ENCODE results near the gene FBXL16.

Gene FBXL16

DNA sequence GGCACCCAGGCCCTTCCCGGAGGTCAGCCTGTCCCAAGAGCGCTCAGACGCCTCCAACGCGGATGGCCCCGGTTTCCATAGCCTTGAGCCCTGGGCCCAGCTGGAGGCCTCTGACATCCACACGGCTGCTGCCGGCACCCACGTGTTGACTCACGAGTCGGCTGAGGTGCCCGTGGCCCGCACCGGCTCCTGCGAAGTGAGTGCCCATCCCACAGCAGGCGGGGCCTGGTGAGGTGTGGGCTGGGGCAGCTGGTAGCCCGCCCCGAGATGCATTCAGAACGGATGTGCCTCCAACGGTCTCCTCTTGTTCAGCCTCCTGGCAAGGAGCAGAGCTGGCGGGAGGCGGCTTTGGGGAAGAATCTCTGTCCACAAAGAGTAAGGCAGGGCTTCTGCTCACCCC is 53.8 kb downstream of the FBXL16 start:
- no peaks in the 10 kb centered on the region for H3K4me1 Mint-ChIP-seq (ENCODE audit: low read depth in 2 of 2)
- no peak for ATAC-seq (replicated peaks)
- H3K4me3 Mint-ChIP-seq, result peak overlapping the region; percentile 21 to 33
- no peaks in the 10 kb centered on the region for H3K9me3 Mint-ChIP-seq
- H3K27me3 Mint-ChIP-seq, result no peaks in the 10 kb centered on the region
- no peak overlapping the region for H3K27ac Mint-ChIP-seq
- peaks cover 6% of the 10 kb centered on the region for H3K36me3 Mint-ChIP-seq (ENCODE audit: insufficient read depth)
- no peak for DNase-seq

DNA sequence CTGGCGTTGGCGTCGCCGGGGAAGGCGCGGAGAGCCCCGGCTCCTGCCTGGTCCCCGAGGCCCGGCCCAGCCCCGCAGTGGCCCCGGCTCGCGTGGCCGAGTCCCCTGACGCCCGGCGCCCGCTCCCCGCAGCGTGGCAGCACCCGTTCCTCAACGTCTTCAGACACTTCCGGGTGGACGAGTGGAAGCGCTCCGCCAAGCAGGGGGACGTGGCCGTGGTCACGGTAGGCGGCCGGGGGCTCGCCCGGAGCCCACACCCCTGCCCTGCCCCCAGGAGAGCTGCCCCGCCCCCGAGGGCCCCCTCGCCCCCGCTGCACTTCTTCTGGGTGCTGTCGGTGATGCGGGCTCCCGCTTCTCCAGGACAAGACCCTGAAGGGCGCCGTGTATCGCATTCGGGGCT is 56.0 kb downstream of the FBXL16 start:
- no peak for DNase-seq
- H3K9me3 Mint-ChIP-seq, result no peaks in the 10 kb centered on the region
- peak; percentile 9 for ATAC-seq (replicated peaks)
- H3K27ac Mint-ChIP-seq, result no peak overlapping the region
- H3K4me1 Mint-ChIP-seq (ENCODE audit: low read depth in 2 of 2), result no peaks in the 10 kb centered on the region
- H3K36me3 Mint-ChIP-seq (ENCODE audit: insufficient read depth), result peaks cover 6% of the 10 kb centered on the region
- peak overlapping the region; percentile 60 to 70 for H3K4me3 Mint-ChIP-seq
- no peaks in the 10 kb centered on the region for H3K27me3 Mint-ChIP-seq

DNA sequence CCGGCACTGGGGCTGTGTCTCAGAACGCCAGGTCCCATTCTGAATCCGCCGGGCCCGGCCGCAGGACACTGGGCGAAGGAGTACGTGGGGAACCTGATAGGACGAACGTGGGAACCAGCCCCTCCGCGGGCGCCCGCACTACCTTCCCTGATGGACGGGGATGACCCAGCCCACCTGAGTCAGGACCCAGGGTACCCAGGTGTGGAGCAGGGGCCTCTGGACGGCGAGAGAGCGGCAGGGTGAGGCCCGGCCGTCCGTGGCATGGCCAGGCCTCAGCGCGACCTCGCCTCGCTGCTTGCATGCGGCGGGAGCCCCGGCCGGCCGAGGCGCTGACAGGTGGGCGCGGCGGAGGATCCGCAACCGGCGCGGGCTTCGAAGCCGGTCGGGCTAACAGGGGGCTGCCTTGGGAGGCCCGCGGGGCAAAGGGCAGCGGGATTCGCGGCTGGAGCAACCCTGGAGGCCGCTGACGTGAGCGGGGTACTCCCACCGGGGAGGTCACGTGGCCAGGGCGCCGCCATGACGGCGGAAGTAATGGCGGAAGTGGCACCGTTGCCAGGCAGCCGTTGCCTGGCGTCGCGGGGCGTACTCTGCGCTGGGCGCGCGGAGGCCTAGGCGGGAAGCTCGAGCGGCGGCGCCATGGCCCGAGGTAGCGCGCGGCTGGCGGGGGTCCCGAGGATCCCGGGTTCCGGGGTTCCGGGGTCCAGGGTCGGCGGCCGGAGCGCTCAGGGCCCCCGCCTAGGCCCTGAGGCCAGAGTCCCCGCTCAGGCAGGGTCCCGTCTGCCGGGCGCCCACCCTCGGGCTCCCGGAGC is 56.6 kb downstream of the FBXL16 start, which contains the start of gene WDR90:
WDR90 (plus strand) TSS at position 585 of the 809 bp plus-strand sequence; CDS start at position 637, 52 bp downstream.
- H3K4me1 Mint-ChIP-seq (ENCODE audit: low read depth in 2 of 2), result peaks cover 0 to 2% of the 10 kb centered on the region in 2 donors
- H3K36me3 Mint-ChIP-seq (ENCODE audit: insufficient read depth), result peaks cover 6% of the 10 kb centered on the region
- no peaks in the 10 kb centered on the region for H3K9me3 Mint-ChIP-seq
- peak within 1 kb of the TSS; percentile 41 to 80 for H3K27ac Mint-ChIP-seq
- H3K4me3 Mint-ChIP-seq, result peak within 1 kb of the TSS; percentile 63 to 74
- H3K27me3 Mint-ChIP-seq, result no peaks in the 10 kb centered on the region
- DNase-seq, result peak; percentile 88 to 90 (median 90)
- ATAC-seq (replicated peaks), result peak; percentile 98

DNA sequence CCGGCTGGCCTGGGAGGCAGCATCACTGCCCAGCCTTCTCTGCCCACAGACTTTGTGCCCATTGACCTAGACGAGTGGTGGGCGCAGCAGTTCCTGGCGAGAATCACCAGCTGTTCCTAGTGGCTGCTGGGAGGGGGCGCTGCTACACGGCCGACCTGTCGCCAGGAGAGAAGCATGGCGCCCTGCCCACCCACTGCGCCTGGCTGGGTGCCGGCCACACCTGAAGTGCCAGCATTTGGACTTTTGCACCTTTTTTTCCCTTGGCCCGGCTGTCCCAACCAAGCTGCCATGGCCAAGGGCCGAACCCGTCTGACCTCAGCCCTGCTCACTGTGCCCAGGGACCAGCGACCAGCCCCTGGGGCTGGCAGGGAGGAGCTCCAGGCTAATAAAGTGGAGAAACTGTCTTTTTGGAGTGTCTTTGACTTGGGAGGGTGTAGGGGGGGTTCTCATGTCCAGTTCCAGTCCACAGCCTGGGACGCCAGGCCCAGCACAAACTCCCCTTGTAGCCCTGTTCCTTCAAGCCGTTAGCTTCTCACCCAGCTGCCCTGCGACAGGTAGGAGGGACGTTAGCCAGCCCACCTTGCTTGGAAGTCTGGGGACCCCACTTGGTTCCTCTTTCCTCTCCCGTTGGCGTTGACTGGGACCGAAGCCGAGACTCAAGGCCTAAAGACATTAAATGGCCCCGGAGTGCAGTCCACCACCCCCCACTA is 57.4 kb downstream of the FBXL16 start:
- no peak for DNase-seq
- peaks cover 9% of the 10 kb centered on the region for H3K36me3 Mint-ChIP-seq (ENCODE audit: insufficient read depth)
- H3K4me3 Mint-ChIP-seq, result peak overlapping the region; percentile 63 to 74
- no peaks in the 10 kb centered on the region for H3K27me3 Mint-ChIP-seq
- peaks cover 0 to 3% of the 10 kb centered on the region in 2 donors for H3K4me1 Mint-ChIP-seq (ENCODE audit: low read depth in 2 of 2)
- no peak for ATAC-seq (replicated peaks)
- H3K9me3 Mint-ChIP-seq, result no peaks in the 10 kb centered on the region
- H3K27ac Mint-ChIP-seq, result peak overlapping the region; percentile 41 to 80

DNA sequence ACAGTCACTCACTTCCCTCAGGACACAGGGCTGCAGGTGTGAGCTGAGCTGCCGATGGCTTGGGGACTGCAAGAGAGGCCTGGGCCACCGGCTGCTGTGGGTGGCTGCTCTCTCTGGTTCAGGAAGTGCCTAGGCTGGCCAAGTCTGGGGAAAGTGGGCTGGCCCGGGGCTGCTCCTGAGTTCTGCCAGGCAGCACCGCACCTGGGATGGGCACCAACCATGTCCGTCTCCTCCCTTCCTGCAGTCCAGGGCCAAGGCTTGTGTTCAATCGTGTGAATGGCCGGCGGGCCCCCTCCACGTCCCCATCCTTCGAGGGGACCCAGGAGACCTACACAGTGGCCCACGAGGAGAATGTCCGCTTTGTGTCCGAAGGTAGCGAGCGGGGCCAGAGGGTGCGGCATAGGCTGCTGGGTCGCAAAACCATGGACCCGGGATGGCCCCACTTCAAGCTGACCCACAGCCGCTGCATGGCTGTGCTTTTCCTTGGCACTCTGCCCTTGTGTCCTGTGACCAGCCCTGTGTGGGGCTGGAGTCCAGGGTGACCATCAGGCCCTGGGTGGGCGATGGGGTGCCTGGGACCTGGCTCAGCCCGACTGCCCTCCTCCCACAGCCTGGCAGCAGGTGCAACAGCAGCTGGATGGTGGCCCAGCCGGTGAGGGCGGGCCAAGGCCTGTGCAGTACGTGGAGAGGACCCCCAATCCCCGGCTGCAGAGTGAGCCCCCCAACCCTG is 58.3 kb downstream of the FBXL16 start:
- Mint-ChIP-seq H3K4me3 (no peak overlapping the region), H3K4me1 (ENCODE audit: low read depth in 2 of 2) (peaks cover 0 to 5% of the 10 kb centered on the region in 2 donors), H3K27me3 (no peaks in the 10 kb centered on the region), H3K27ac (peak overlapping the region in 1 of 2 donors; percentile 20), H3K9me3 (no peaks in the 10 kb centered on the region), H3K36me3 (ENCODE audit: insufficient read depth) (peaks cover 9% of the 10 kb centered on the region)
- DNase-seq, result no peak
- ATAC-seq (replicated peaks), result no peak

DNA sequence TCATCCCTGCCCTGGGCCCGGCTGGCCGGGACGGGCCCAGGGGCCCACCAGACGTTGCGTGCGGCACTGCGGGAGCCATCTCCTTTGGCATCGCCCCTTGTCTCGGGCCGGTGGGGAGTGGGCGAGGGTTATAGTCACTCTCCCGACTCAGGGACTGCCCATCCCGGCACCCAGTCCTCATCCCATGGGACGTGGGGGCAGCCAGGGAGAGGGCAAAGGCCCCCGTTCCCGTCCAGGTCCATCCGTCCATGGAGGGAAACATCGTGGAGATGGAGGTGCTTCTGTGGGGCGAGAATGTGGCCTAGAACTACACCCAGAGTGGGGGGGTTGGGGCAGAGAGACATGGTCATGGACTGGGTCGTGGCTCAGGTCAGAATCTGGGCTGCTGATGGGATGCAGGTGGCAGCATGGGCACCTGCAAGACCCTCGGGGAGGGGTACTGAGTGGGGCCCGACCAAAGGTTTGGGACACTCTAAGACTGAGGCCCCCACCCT is 58.9 kb downstream of the FBXL16 start:
- Mint-ChIP-seq H3K9me3 (no peaks in the 10 kb centered on the region), H3K27ac (peak overlapping the region in 1 of 2 donors; percentile 20), H3K36me3 (ENCODE audit: insufficient read depth) (peaks cover 9% of the 10 kb centered on the region), H3K4me1 (ENCODE audit: low read depth in 2 of 2) (peaks cover 0 to 5% of the 10 kb centered on the region in 2 donors), H3K4me3 (no peak overlapping the region), H3K27me3 (no peaks in the 10 kb centered on the region)
- ATAC-seq (replicated peaks) (no peak), DNase-seq (no peak)

DNA sequence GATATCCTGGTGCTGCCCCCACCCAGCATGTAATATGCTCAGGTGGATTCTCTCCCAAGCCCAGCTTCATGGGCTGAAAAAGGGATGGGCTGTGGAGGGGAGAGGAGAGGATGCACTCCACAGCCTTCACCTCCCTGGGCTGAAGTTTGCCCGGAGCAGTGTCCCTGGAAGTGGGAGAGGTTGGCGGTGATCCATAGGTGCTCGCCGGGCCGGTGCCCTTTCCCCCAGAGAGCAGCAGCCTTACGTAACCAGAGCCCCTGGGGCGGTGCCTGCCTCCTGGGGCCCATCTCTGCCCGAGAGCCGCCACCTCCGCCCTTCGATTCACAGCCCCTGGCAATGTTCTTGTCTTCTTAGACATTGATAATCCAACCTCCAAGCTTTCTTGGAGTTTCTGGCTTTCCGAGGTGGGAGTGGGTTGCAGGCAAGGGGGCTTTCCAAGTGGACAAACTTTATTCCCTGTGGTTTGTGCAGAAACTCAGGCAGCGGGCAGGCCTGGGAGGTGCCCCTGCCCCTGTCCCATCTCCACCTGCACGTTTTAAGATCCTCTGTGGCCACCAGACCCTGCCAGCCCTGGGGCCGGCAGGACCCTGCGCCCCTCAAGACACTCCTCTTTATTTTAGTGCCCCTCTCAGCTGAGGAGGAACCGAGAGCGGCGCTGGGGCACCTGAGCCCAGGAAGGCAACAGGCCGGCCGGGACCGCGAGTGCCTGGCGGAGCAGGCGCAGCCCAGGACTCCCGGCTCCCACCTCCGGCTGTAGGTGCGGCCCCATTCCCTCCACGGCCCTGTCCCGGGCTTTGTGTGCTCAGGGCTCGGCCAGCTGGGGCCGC is 59.5 kb downstream of the FBXL16 start:
- DNase-seq (no peak), ATAC-seq (replicated peaks) (no peak)
- H3K36me3 Mint-ChIP-seq (ENCODE audit: insufficient read depth), result peaks cover 9% of the 10 kb centered on the region
- no peak overlapping the region for H3K4me3 Mint-ChIP-seq
- peaks cover 0 to 5% of the 10 kb centered on the region in 2 donors for H3K4me1 Mint-ChIP-seq (ENCODE audit: low read depth in 2 of 2)
- H3K27ac Mint-ChIP-seq, result no peak overlapping the region
- no peaks in the 10 kb centered on the region for H3K9me3 Mint-ChIP-seq
- no peaks in the 10 kb centered on the region for H3K27me3 Mint-ChIP-seq

DNA sequence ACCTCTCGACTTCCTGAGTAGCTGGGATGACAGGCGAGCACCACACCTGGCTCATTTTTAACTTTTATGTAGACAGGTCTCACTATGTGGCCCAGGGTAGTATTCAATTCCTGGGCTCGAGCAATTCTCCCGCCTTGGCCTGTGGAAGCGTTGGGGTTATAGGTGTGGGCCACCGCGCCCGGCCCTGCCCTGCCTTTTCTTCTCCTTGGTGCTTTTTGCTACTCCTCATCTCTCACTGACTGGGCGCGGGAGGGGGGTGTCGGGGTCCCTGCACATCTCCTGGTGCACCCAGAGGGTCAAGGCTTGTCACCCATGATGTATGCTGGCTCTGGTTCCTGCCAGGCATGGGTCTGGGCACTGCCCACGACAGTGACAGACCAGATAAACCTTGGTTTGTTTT is 61.0 kb downstream of the FBXL16 start:
- Mint-ChIP-seq H3K27me3 (no peaks in the 10 kb centered on the region), H3K4me3 (peak overlapping the region; percentile 72), H3K27ac (no peak overlapping the region), H3K4me1 (ENCODE audit: low read depth in 2 of 2) (peaks cover 0 to 5% of the 10 kb centered on the region in 2 donors), H3K36me3 (ENCODE audit: insufficient read depth) (peaks cover 4% of the 10 kb centered on the region), H3K9me3 (no peaks in the 10 kb centered on the region)
- no peak for ATAC-seq (replicated peaks)
- DNase-seq, result no peak

DNA sequence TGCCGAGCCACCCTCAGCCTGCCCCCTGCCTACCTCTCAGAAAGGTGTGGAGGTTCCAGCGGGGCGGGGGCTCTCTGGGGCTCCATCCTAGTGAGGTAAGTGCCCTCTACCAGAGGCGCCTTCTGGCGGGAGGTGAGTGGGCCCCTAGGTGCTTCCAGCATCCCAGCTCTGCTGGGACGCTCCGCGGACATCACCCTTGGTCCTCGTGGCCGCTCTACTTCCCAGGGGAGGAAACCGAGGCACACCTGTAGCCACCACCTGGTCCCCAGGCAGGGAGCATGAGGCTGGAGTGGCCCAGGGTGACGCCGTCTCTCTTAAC is 62.6 kb downstream of the FBXL16 start:
- peaks cover 7% of the 10 kb centered on the region for H3K36me3 Mint-ChIP-seq (ENCODE audit: insufficient read depth)
- H3K27ac Mint-ChIP-seq, result peak overlapping the region in 1 of 2 donors; percentile 57

More for the DNA sequence above, 62.6 kb downstream of the FBXL16 start:
- peak overlapping the region; percentile 72 for H3K4me3 Mint-ChIP-seq
- peaks cover 0 to 5% of the 10 kb centered on the region in 2 donors for H3K4me1 Mint-ChIP-seq (ENCODE audit: low read depth in 2 of 2)
- no peaks in the 10 kb centered on the region for H3K9me3 Mint-ChIP-seq
- DNase-seq (no peak), ATAC-seq (replicated peaks) (no peak)
- H3K27me3 Mint-ChIP-seq, result no peaks in the 10 kb centered on the region

All from effector memory CD8-positive, alpha-beta T cell (primary cell).